ENCODE results near the gene CDH4. TPM values are rescaled to one million over a fixed set of nuclear protein-coding genes. Genes with fewer than 3 reads are reported as not detected.

CDH4 gene
- polyA plus RNA-seq, 4 donors: 1.1 to 8.1 (median 6.9) TPM

DNA sequence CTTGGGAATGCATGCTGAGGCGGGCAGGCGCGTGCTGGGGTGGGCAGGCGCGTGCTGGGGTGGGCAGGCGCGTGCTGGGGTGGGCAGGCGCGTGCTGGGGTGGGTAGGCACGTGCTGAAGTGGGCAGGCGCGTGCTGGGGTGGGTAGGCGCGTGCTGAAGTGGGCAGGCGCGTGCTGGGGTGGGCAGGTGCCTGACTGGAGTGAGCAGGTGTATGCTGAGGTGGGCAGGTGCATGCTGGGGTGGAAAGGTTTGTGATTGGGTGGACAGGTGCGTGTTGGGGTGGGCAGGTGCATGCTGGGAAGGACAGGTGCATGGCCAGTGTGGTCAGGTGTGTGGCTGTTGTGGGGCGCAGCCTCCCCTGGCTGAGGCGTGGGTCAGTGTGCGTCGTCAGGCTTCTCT, 404.1 kb downstream of the CDH4 start:
- DNase-seq (ENCODE audit: low read depth in 4 of 4, low spot score in 3 of 4): no peak

DNA sequence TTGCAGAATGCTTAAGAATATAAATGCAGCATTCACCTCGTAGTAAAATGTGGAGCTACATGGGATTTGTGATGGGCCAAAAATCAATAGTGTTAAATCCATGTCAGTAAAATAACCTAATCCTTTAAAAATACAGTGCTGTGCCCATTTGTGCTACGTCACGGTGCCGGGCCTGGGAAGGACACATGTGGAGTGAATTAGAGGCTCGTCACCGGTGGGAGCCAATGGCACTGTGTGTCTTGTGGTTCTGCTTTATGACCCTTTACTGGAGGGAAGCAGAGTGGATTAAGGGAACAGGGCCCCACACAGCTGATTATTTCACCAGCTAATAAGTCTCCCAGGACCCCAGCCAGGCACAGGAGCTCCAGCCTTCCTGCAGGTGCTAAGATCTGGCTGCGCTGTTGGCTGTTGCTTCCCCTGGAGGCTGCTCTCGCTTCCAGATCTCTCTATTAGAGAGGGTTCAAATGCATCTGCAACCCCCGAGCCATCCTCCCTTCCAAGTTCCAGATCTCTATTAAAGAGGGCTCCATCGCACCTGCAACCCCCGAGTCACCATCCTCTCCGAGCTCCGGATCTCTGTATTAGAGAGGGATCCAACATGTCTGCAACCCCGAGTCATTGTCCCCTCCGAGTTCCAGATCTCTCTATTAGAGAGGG, 405.8 kb downstream of the CDH4 start:
- DNase-seq (ENCODE audit: low read depth in 4 of 4, low spot score in 3 of 4): no peak

DNA sequence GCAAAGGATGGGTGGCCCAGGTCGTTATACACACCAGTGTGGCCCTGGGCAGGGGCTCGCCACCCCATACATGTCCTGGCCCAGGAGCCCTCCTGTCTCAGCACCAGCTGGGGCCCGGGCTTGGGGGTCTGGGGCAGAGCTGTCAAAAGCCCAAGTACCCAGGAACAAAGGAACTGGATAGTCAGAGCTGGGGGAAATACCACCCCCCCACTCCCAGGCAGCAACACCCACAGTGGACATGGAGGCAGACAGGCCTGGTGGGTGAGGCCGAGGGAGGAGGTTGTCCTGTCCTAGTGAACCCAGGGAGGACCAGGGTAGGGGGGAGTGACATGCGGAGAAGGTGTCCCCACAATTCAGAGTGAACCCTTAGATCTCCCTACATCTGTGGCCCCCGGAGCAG, 406.5 kb downstream of the CDH4 start:
- no peak for DNase-seq (ENCODE audit: low read depth in 4 of 4, low spot score in 3 of 4)

DNA sequence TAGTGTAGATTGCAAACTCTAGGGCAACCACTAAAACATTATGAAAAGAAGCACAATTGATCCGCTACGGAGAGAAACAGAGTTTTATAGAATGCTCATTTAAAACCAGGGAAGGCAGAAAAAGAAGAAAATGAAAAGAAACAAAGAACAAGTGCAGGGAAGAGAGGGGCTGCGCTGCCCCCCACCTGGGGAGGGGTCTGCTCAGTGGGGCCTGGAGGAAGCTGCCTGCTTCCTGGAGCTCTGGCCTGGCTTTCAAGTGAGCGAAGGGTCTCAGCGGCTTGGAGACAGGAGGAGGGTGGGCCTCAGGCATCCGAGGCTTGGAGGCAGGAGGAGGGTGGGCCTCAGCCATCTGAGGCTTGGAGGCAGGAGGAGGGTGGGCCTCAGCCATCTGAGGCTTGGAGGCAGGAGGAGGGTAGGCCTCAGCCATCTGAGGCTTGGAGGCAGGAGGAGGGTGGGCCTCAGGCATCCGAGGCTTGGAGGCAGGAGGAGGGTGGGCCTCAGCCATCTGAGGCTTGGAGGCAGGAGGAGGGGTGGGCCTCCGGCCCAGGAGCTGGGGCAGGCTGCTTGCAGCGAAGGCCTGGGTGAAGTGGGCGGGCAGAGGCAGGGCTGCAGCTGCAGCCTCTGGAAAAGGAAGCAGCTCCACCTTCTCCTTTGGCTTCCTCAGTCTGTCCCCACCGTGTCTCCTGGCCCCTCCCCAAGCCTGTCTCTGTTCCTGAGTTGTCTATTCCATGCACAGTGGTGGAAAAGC, 407.4 kb downstream of the CDH4 start:
- no peak for DNase-seq (ENCODE audit: low read depth in 4 of 4, low spot score in 3 of 4)

DNA sequence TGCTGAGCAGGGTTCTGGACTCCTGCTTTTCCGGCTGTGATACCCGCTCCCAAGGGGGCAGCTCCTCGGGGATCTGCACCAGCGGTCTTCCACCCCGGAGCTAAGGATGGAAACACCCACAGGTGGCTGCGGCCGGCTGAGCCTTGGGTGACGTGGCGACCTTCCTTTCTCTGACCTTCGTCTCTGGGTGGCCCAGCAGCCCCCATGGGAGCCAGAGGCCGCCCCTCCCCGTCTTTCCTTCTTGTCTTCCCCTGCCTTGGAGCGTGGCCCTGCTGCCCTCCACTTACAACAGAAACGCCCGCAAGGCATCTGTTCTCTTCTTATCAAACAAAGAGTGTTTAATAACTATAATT, 407.9 kb downstream of the CDH4 start:
- no peak for DNase-seq (ENCODE audit: low read depth in 4 of 4, low spot score in 3 of 4)

GRCh38 chr20:61660559-61660958, 408.5 kb downstream of the CDH4 start:
- no peak for DNase-seq (ENCODE audit: low read depth in 4 of 4, low spot score in 3 of 4)

- no peak for DNase-seq (ENCODE audit: low read depth in 4 of 4, low spot score in 3 of 4)
Observed at GRCh38 chr20:61661025-61661424, 409.0 kb downstream of the CDH4 start.

- DNase-seq (ENCODE audit: low read depth in 4 of 4, low spot score in 3 of 4): no peak
Observed at GRCh38 chr20:61661583-61661982, 409.5 kb downstream of the CDH4 start.

- no peak for DNase-seq (ENCODE audit: low read depth in 4 of 4, low spot score in 3 of 4)
Observed at GRCh38 chr20:61662226-61662967, 410.3 kb downstream of the CDH4 start.

DNA sequence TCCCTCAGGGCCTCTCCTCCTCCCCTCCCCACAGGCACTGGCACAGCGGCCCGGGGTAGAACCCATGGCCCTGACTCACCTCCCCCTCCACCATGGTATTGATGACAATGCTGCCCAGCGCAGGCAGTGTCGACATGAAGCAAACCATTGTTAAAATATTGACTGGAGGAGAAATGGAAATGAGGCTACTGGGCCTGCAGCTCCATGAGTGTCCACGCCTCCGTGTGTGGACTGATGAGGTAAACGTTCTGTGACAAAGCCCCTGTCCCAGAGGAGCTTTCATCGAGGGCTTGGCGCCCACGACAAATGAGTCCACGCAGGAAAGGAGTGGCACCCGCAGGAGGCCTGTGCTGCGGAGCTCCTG, 410.9 kb downstream of the CDH4 start:
- DNase-seq (ENCODE audit: low read depth in 4 of 4, low spot score in 3 of 4): no peak

DNA sequence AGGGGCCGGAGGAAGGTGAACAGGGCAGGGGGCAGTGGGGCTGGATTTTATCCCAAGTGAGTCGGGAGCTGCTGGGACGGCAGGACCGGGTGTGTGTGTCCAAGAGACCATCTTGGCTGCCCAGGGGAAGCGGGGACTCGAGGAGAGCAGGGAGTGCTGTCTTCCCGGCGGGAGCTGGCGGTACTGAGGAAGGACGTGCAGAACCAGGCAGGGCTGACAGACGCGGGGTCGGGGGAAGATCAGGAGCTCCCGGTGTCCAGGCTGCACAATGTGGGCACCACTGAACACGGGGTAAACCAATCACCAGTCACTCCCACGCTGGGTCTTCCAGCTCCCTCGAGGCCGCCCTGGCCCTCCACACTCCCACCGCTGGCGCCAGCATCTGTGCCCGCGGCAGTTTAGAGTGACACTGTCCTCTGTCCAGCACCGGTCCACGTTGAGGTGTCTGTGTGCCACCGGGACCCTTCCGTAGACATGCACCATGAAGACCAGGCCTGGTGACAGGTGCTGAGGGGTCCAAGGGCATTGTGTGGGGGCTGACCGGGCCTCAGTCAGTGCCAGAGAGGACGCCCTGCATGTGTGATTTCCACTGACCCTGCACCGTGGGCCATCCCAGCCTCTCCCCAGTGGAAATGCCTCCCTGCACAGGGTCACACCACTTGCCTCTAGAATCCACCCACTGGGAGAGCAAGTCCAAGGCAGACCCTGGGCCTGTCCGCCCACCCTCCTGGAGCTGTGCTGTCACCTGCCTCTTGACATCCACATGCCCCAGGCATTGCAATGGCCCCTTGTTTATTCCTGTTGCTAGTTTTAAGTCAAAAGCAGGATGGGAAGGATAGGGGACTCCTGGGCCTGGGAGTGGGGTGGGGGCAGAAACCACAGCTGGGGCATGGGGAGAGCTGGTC, 411.7 kb downstream of the CDH4 start:
- DNase-seq (ENCODE audit: low read depth in 4 of 4, low spot score in 3 of 4): no peak

GRCh38 chr20:61664556-61665320, 412.7 kb downstream of the CDH4 start:
- no peak for DNase-seq (ENCODE audit: low read depth in 4 of 4, low spot score in 3 of 4)

DNA sequence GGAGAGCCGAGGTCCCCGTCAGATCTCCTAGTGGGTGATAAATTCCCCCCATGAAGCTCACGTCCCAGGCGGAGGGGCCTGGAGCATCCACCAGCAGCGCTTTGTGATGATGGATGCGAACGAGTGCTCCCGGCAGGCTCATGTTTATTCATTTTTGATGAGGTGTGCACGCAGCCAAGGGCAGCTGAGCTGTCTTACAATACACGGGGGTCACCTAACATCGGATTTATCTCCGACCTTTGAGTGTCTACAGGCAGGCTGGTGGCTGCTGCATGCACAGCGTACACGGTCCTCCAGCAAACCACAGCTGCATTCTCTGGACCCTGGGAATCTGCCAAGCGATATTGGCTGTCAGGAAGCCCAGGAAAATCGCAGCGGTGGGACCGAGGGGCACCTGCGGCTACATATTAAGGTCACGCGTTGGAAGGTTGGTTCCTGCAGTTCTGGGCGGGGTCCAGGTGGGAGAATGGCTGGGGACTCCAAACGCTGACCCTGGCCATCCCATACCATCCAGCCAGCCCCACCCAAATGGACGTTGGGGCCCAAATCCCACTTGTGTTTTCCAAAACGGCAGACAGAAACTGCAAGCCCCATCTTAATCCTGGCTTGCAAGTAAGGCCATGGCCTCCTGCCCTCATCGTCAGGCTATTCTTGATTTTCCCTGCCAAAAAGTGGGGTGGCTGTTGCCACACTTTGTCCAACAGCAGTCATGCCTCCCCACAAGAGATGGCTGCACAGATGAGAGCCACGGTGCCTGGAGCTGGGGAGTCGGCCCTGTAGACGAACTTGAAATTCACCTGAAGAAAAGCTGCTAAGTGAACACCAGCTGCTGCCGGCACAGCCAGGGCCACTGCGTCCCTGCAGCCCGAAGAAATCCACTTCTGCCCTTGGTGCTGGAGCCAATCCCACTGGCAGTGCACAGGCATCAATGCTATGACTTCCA, 413.7 kb downstream of the CDH4 start:
- DNase-seq (ENCODE audit: low read depth in 4 of 4, low spot score in 3 of 4): no peak

DNA sequence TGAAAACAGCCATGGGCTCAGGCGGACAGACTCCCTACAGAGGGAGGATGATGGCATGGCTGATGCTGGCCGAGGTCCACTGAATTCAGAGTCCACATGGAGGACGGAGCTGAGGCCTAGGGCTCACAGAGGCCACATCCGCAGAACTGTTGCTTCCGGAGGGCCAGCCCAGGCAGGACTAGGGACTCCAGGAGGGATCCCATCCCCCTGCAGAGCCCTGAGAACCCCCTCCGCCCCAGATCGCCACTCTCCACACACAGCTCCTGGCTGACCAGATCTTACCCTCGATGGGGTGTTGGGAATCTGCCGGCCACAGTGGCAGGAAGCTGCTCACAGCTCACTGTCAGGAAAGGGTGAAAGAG, 414.4 kb downstream of the CDH4 start:
- no peak for DNase-seq (ENCODE audit: low read depth in 4 of 4, low spot score in 3 of 4)

- no peak for DNase-seq (ENCODE audit: low read depth in 4 of 4, low spot score in 3 of 4)
Observed at GRCh38 chr20:61667056-61667792, 415.2 kb downstream of the CDH4 start.

GRCh38 chr20:61668065-61668650, 416.1 kb downstream of the CDH4 start:
- no peak for DNase-seq (ENCODE audit: low read depth in 4 of 4, low spot score in 3 of 4)

- DNase-seq (ENCODE audit: low read depth in 4 of 4, low spot score in 3 of 4): no peak
Observed at GRCh38 chr20:61668771-61669503, 416.9 kb downstream of the CDH4 start.
